GM21515 (cell line): ENCODE data around the gene GALNT10.
A peak's percentile ranks its signal among the peaks of the same experiment; 100 is the strongest.

Experiments
- ATAC-seq: cut with Tn5 transposase; IDR thresholded peaks from one replicate; pipeline ENCODE4 v1.9.1; 2021; ENCODE audit not compliant: unreplicated experiment

Gene GALNT10

GRCh38 chr5:154202379-154203260, 12.1 kb downstream of the GALNT10 start:
- ATAC-seq = peak; percentile 94

GRCh38 chr5:154203798-154204578, 13.5 kb downstream of the GALNT10 start:
- ATAC-seq = no peak

GRCh38 chr5:154205441-154206117, 15.0 kb downstream of the GALNT10 start:
- ATAC-seq = no peak

- no peak for ATAC-seq
Measured at GRCh38 chr5:154206311-154206710, 15.8 kb downstream of the GALNT10 start.

- ATAC-seq = no peak
Measured at GRCh38 chr5:154207204-154207603, 16.7 kb downstream of the GALNT10 start.

- ATAC-seq = no peak
Measured at GRCh38 chr5:154209591-154210081, 19.1 kb downstream of the GALNT10 start.

- no peak for ATAC-seq
Measured at GRCh38 chr5:154210163-154210562, 19.6 kb downstream of the GALNT10 start.

- ATAC-seq = no peak
Measured at GRCh38 chr5:154211641-154212390, 21.3 kb downstream of the GALNT10 start.

GRCh38 chr5:154213592-154213991, 23.1 kb downstream of the GALNT10 start:
- ATAC-seq = no peak

- ATAC-seq = peak; percentile 54
Measured at GRCh38 chr5:154214371-154215106, 24.0 kb downstream of the GALNT10 start.

GRCh38 chr5:154215571-154216325, 25.2 kb downstream of the GALNT10 start:
- ATAC-seq = no peak

- no peak for ATAC-seq
Measured at GRCh38 chr5:154217462-154217861, 26.9 kb downstream of the GALNT10 start.

GRCh38 chr5:154218786-154219185, 28.3 kb downstream of the GALNT10 start:
- ATAC-seq = no peak

GRCh38 chr5:154220625-154221024, 30.1 kb downstream of the GALNT10 start:
- no peak for ATAC-seq

- no peak for ATAC-seq
Measured at GRCh38 chr5:154221371-154221896, 30.9 kb downstream of the GALNT10 start.

- ATAC-seq = no peak
Measured at GRCh38 chr5:154222414-154222813, 31.9 kb downstream of the GALNT10 start.

- no peak for ATAC-seq
Measured at GRCh38 chr5:154223320-154223719, 32.8 kb downstream of the GALNT10 start.

- ATAC-seq = no peak
Measured at GRCh38 chr5:154227090-154227489, 36.6 kb downstream of the GALNT10 start.

GRCh38 chr5:154228696-154229095, 38.2 kb downstream of the GALNT10 start:
- ATAC-seq = peak; percentile 98
